Keratinocyte (primary cell): ENCODE data around the gene SEC22B.
"Not testable (repeated sequence)": the region's sequence is repeated elsewhere in the genome, so short reads cannot be mapped to it uniquely, and the experiment has no call there.

Source experiments
- CTCF ChIP-seq, 3 experiments: IDR thresholded peaks in 1 of 3; conservative IDR thresholded peaks in 1 of 3; optimal IDR thresholded peaks in 1 of 3; 2 replicates in 2 of 3; 3 replicates in 1 of 3; pipeline versions ENCODE3 to v1.5.1; 2011; ENCODE audit warnings: low read length in 3 of 3, mild to moderate bottlenecking in 3 of 3, moderate library complexity in 2 of 3, control low read depth in 1 of 3, inconsistent platforms in 1 of 3; ENCODE audit not compliant: insufficient read depth in 2 of 3; ENCODE audit errors: extremely low read depth in 1 of 3
- EZH2 ChIP-seq: IDR thresholded peaks from one replicate; pipeline ENCODE4 v1.6.1; 2012; ENCODE audit warnings: inconsistent platforms, mild to moderate bottlenecking, low read length, moderate library complexity

DNA sequence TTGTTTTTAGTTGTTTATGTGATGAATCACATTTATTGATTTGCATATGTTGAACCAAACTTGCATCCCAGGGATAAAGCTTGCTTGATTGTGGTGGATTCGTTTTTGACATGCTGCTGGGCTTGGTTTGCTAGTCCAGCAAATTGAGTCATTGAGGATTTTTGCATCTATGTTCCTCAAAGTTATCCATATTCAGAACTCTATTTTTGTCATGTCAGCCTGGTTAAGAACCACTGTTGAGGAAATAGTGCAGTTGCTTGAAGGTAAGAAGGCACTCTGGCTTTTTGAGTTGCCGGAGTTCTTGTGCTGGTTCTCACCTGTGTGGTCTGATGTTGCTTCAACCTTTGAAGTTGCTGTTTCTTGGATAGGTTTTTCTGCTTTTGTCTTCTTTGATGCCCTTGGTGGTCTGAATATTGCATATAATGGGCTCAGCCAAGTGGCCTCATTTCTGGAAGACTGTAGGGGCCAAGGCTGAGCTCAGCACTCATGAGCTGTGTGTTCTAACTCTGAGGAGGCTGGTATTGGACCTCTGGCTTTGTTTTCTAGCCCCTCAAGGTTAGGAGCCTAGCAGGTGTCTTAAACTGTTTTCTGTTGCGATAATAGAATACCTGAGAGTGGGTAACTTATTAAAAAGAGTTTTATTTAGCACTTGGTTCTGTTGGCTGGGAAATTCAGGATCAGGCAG, 26.0 kb downstream of the SEC22B start:
- not testable (repeated sequence) for TF ChIP-seq CTCF (optimal IDR thresholded peaks at IDR 0.05 in 1 of 3, IDR thresholded peaks at IDR 0.05 in 1 of 3, conservative IDR thresholded peaks at IDR 0.05 in 1 of 3; ENCODE audit: extremely low read depth in 1 of 3, insufficient read depth in 2 of 3, low read length in 3 of 3); EZH2
